ENCODE results near the gene SEL1L2.
A peak's percentile ranks its signal among the peaks of the same experiment; 100 is the strongest.

SEL1L2 gene

GRCh38 chr20:13884803-13885202, 105.6 kb downstream of the SEL1L2 start:
- Histone ChIP-seq H3K4me2 (ENCODE audit: low read length) (no peak overlapping the region), H4K8ac (ENCODE audit: low read depth, low read length) (no peak overlapping the region), H3K23ac (ENCODE audit: low read length) (no peak overlapping the region), H3K27me3 (ENCODE audit: insufficient read depth, low read length, poor library complexity) (no peaks in the 10 kb centered on the region), H3K18ac (ENCODE audit: low read length) (no peak overlapping the region), H3K79me2 (ENCODE audit: control insufficient read depth, insufficient read depth, low read length) (no peaks in the 10 kb centered on the region), H2BK15ac (replicated peaks; ENCODE audit: low read depth) (no peak overlapping the region), H2BK120ac (ENCODE audit: low read depth, low read length) (no peak overlapping the region), H3K56ac (ENCODE audit: low read length) (no peak overlapping the region), H3K36me3 (ENCODE audit: control insufficient read depth, insufficient read depth, low read length) (no peaks in the 10 kb centered on the region), H3K4me3 (ENCODE audit: low read length) (no peak overlapping the region), H4K5ac (ENCODE audit: low read length) (no peak overlapping the region), H2BK5ac (ENCODE audit: low read length) (no peak overlapping the region), H3K4me1 (ENCODE audit: control insufficient read depth, low read depth, low read length) (no peaks in the 10 kb centered on the region), H2AK5ac (ENCODE audit: low read length) (no peak overlapping the region), H3K27ac (ENCODE audit: low read depth, low read length) (no peak overlapping the region), H3K9ac (ENCODE audit: low read length) (no peak overlapping the region), H3K4ac (ENCODE audit: low read depth, low read length) (no peak overlapping the region), H3K79me1 (ENCODE audit: low read length) (no peaks in the 10 kb centered on the region)
- WGBS (ENCODE audit: extremely low coverage, insufficient coverage, low lambda C conversion rate), result no CpG with 5 or more reads among the region's 6 CpGs
- no peak for DNase-seq

DNA sequence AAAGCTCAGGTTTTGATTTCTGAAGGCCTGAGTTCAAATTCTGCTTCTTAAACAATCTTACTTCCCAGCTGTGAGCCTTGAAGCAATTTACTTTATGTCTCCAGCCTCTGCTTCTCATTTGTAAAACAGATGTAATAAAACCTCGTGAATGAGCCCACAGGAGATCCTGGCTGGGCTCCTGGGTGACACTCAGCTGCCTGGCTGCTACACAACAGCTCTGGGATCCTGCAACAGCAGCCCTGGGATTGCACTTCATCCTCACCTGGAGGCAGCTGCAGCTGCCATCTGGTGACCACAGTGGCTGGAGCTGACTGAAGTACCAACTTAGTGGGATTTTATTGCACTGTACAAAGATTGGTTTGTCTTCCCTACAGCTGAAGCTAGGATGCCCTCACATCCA, 107.0 kb downstream of the SEL1L2 start:
- no peak overlapping the region for H3K23ac ChIP-seq (ENCODE audit: low read length)
- H3K27me3 ChIP-seq (ENCODE audit: insufficient read depth, low read length, poor library complexity), result no peaks in the 10 kb centered on the region
- no peaks in the 10 kb centered on the region for H3K79me1 ChIP-seq (ENCODE audit: low read length)
- no peak overlapping the region for H4K5ac ChIP-seq (ENCODE audit: low read length)
- no peak overlapping the region for H2BK5ac ChIP-seq (ENCODE audit: low read length)
- no peak overlapping the region for H3K18ac ChIP-seq (ENCODE audit: low read length)
- H3K4me2 ChIP-seq (ENCODE audit: low read length), result no peak overlapping the region
- no peak overlapping the region for H3K27ac ChIP-seq (ENCODE audit: low read depth, low read length)
- H2BK120ac ChIP-seq (ENCODE audit: low read depth, low read length), result no peak overlapping the region
- H3K79me2 ChIP-seq (ENCODE audit: control insufficient read depth, insufficient read depth, low read length), result no peaks in the 10 kb centered on the region
- DNase-seq, result no peak
- H2AK5ac ChIP-seq (ENCODE audit: low read length), result no peak overlapping the region
- H3K4ac ChIP-seq (ENCODE audit: low read depth, low read length), result no peak overlapping the region
- no peak overlapping the region for H2BK15ac ChIP-seq (replicated peaks; ENCODE audit: low read depth)
- no peak overlapping the region for H3K9ac ChIP-seq (ENCODE audit: low read length)
- no peaks in the 10 kb centered on the region for H3K36me3 ChIP-seq (ENCODE audit: control insufficient read depth, insufficient read depth, low read length)
- no peak overlapping the region for H3K56ac ChIP-seq (ENCODE audit: low read length)
- WGBS (ENCODE audit: extremely low coverage, insufficient coverage, low lambda C conversion rate), result no CpG with 5 or more reads among the region's 1 CpG
- no peaks in the 10 kb centered on the region for H3K4me1 ChIP-seq (ENCODE audit: control insufficient read depth, low read depth, low read length)
- no peak overlapping the region for H3K4me3 ChIP-seq (ENCODE audit: low read length)
- no peak overlapping the region for H4K8ac ChIP-seq (ENCODE audit: low read depth, low read length)

- no peak for DNase-seq
- no peak overlapping the region for H4K5ac ChIP-seq (ENCODE audit: low read length)
- H2BK5ac ChIP-seq (ENCODE audit: low read length), result no peak overlapping the region
- no peak overlapping the region for H3K4ac ChIP-seq (ENCODE audit: low read depth, low read length)
- H4K8ac ChIP-seq (ENCODE audit: low read depth, low read length), result no peak overlapping the region
- no peak overlapping the region for H3K27ac ChIP-seq (ENCODE audit: low read depth, low read length)
- H3K79me2 ChIP-seq (ENCODE audit: control insufficient read depth, insufficient read depth, low read length), result no peaks in the 10 kb centered on the region
- H3K18ac ChIP-seq (ENCODE audit: low read length), result no peak overlapping the region
- H3K36me3 ChIP-seq (ENCODE audit: control insufficient read depth, insufficient read depth, low read length), result no peaks in the 10 kb centered on the region
- no peak overlapping the region for H3K23ac ChIP-seq (ENCODE audit: low read length)
- peaks cover 10% of the 10 kb centered on the region for H3K4me1 ChIP-seq (ENCODE audit: control insufficient read depth, low read depth, low read length)
- no peak overlapping the region for H3K4me3 ChIP-seq (ENCODE audit: low read length)
- no peaks in the 10 kb centered on the region for H3K27me3 ChIP-seq (ENCODE audit: insufficient read depth, low read length, poor library complexity)
- H3K4me2 ChIP-seq (ENCODE audit: low read length), result no peak overlapping the region
- no peak overlapping the region for H2BK120ac ChIP-seq (ENCODE audit: low read depth, low read length)
- no peaks in the 10 kb centered on the region for H3K79me1 ChIP-seq (ENCODE audit: low read length)
- H3K9ac ChIP-seq (ENCODE audit: low read length), result no peak overlapping the region
- no peak overlapping the region for H2AK5ac ChIP-seq (ENCODE audit: low read length)
- H3K56ac ChIP-seq (ENCODE audit: low read length), result no peak overlapping the region
- no CpG with 5 or more reads among the region's 2 CpGs for WGBS (ENCODE audit: extremely low coverage, insufficient coverage, low lambda C conversion rate)
- no peak overlapping the region for H2BK15ac ChIP-seq (replicated peaks; ENCODE audit: low read depth)
These were observed 111.8 kb downstream of the SEL1L2 start for GRCh38 chr20:13878566-13878965.

- no CpG with 5 or more reads among the region's 4 CpGs for WGBS (ENCODE audit: extremely low coverage, insufficient coverage, low lambda C conversion rate)
- Histone ChIP-seq H3K4me3 (ENCODE audit: low read length) (no peak overlapping the region), H2AK5ac (ENCODE audit: low read length) (no peak overlapping the region), H3K9ac (ENCODE audit: low read length) (no peak overlapping the region), H3K27me3 (ENCODE audit: insufficient read depth, low read length, poor library complexity) (no peaks in the 10 kb centered on the region), H3K23ac (ENCODE audit: low read length) (no peak overlapping the region), H2BK15ac (replicated peaks; ENCODE audit: low read depth) (no peak overlapping the region), H3K36me3 (ENCODE audit: control insufficient read depth, insufficient read depth, low read length) (no peaks in the 10 kb centered on the region), H3K79me2 (ENCODE audit: control insufficient read depth, insufficient read depth, low read length) (no peaks in the 10 kb centered on the region), H3K79me1 (ENCODE audit: low read length) (no peaks in the 10 kb centered on the region), H3K4me1 (ENCODE audit: control insufficient read depth, low read depth, low read length) (peaks cover 10% of the 10 kb centered on the region), H3K56ac (ENCODE audit: low read length) (no peak overlapping the region), H3K18ac (ENCODE audit: low read length) (no peak overlapping the region), H2BK120ac (ENCODE audit: low read depth, low read length) (no peak overlapping the region), H3K4ac (ENCODE audit: low read depth, low read length) (no peak overlapping the region), H4K5ac (ENCODE audit: low read length) (no peak overlapping the region), H4K8ac (ENCODE audit: low read depth, low read length) (no peak overlapping the region), H2BK5ac (ENCODE audit: low read length) (no peak overlapping the region), H3K4me2 (ENCODE audit: low read length) (no peak overlapping the region), H3K27ac (ENCODE audit: low read depth, low read length) (no peak overlapping the region)
- no peak for DNase-seq
These were observed 112.6 kb downstream of the SEL1L2 start for GRCh38 chr20:13877793-13878192.

GRCh38 chr20:13875265-13875811, 115.1 kb downstream of the SEL1L2 start:
- Histone ChIP-seq H3K56ac (ENCODE audit: low read length) (no peak overlapping the region), H4K5ac (ENCODE audit: low read length) (no peak overlapping the region), H3K23ac (ENCODE audit: low read length) (no peak overlapping the region), H3K18ac (ENCODE audit: low read length) (peak overlapping the region; percentile 19), H3K36me3 (ENCODE audit: control insufficient read depth, insufficient read depth, low read length) (no peaks in the 10 kb centered on the region), H3K27ac (ENCODE audit: low read depth, low read length) (peak overlapping the region; percentile 78), H3K9ac (ENCODE audit: low read length) (no peak overlapping the region), H4K8ac (ENCODE audit: low read depth, low read length) (no peak overlapping the region), H2BK5ac (ENCODE audit: low read length) (peak overlapping the region; percentile 85), H2AK5ac (ENCODE audit: low read length) (no peak overlapping the region), H2BK120ac (ENCODE audit: low read depth, low read length) (no peak overlapping the region), H3K79me1 (ENCODE audit: low read length) (no peaks in the 10 kb centered on the region), H3K4me1 (ENCODE audit: control insufficient read depth, low read depth, low read length) (peaks cover 10% of the 10 kb centered on the region), H3K4me2 (ENCODE audit: low read length) (no peak overlapping the region), H3K4ac (ENCODE audit: low read depth, low read length) (peak overlapping the region; percentile 11), H3K79me2 (ENCODE audit: control insufficient read depth, insufficient read depth, low read length) (no peaks in the 10 kb centered on the region), H3K4me3 (ENCODE audit: low read length) (no peak overlapping the region), H3K27me3 (ENCODE audit: insufficient read depth, low read length, poor library complexity) (no peaks in the 10 kb centered on the region), H2BK15ac (replicated peaks; ENCODE audit: low read depth) (no peak overlapping the region)
- DNase-seq, result no peak
- no CpG with 5 or more reads among the region's 3 CpGs for WGBS (ENCODE audit: extremely low coverage, insufficient coverage, low lambda C conversion rate)
